Measurements from ENCODE around the gene AP1M2. TPM values are rescaled to one million over a fixed set of nuclear protein-coding genes. Genes with fewer than 3 reads are reported as not detected.

AP1M2 gene
- total RNA-seq, 1 donor from 2014 or later: 4.5 TPM

- Histone ChIP-seq H3K4me2 (ENCODE audit: low read length) (no peak overlapping the region), H3K36me3 (ENCODE audit: insufficient read depth, low read length) (no peaks in the 10 kb centered on the region), H3K27me3 (ENCODE audit: insufficient read depth, low read length) (peaks cover 10% of the 10 kb centered on the region), H4K20me1 (ENCODE audit: insufficient read depth, low read length) (no peaks in the 10 kb centered on the region), H3K4me3 (ENCODE audit: insufficient read depth, low read depth, low read length) (no peak overlapping the region), H3K9me3 (ENCODE audit: insufficient read depth, low read depth, low read length) (no peaks in the 10 kb centered on the region), H3K4me1 (ENCODE audit: insufficient read depth, low read length) (no peaks in the 10 kb centered on the region), H3K79me2 (ENCODE audit: insufficient read depth, low read length) (no peaks in the 10 kb centered on the region), H2AFZ (ENCODE audit: low read depth, low read length) (no peak overlapping the region), H3K9ac (ENCODE audit: low read length) (no peak overlapping the region), H3K27ac (ENCODE audit: low read depth, low read length) (no peak overlapping the region)
- no peak for DNase-seq (ENCODE audit: low read depth)
- Mint-ChIP-seq H3K27me3 (ENCODE audit: low read depth, unreplicated experiment) (peaks cover 24% of the 10 kb centered on the region), H3K4me1 (ENCODE audit: low read depth, unreplicated experiment) (peaks cover 2% of the 10 kb centered on the region), H3K4me3 (ENCODE audit: unreplicated experiment) (no peak overlapping the region), H3K9me3 (ENCODE audit: unreplicated experiment) (no peaks in the 10 kb centered on the region), H3K36me3 (ENCODE audit: low read depth, unreplicated experiment) (no peaks in the 10 kb centered on the region), H3K27ac (ENCODE audit: unreplicated experiment) (no peak overlapping the region)
- TF ChIP-seq CTCF (IDR thresholded peaks at IDR 0.05; ENCODE audit: insufficient read depth, low read depth, low read length): no peak
- TF ChIP-seq EZH2 (IDR thresholded peaks at IDR 0.05; ENCODE audit: insufficient read depth, low read length): no peak
- FAIRE-seq: no peak
Observed at GRCh38 chr19:10538204-10538983, 48.7 kb downstream of the AP1M2 start.

- FAIRE-seq: no peak
- no peak overlapping the region for H3K27ac ChIP-seq (ENCODE audit: low read depth, low read length)
- no peak overlapping the region for H3K4me3 ChIP-seq (ENCODE audit: insufficient read depth, low read depth, low read length)
- Mint-ChIP-seq H3K27ac (ENCODE audit: unreplicated experiment) (no peak overlapping the region), H3K4me3 (ENCODE audit: unreplicated experiment) (no peak overlapping the region), H3K27me3 (ENCODE audit: low read depth, unreplicated experiment) (peaks cover 24% of the 10 kb centered on the region), H3K9me3 (ENCODE audit: unreplicated experiment) (no peaks in the 10 kb centered on the region), H3K4me1 (ENCODE audit: low read depth, unreplicated experiment) (peaks cover 2% of the 10 kb centered on the region), H3K36me3 (ENCODE audit: low read depth, unreplicated experiment) (peaks cover under 1% of the 10 kb centered on the region)
- peaks cover 10% of the 10 kb centered on the region for H3K27me3 ChIP-seq (ENCODE audit: insufficient read depth, low read length)
- TF ChIP-seq EZH2 (IDR thresholded peaks at IDR 0.05; ENCODE audit: insufficient read depth, low read length) (no peak), CTCF (IDR thresholded peaks at IDR 0.05; ENCODE audit: insufficient read depth, low read depth, low read length) (no peak)
- no peaks in the 10 kb centered on the region for H3K4me1 ChIP-seq (ENCODE audit: insufficient read depth, low read length)
- H2AFZ ChIP-seq (ENCODE audit: low read depth, low read length): no peak overlapping the region
- H3K9me3 ChIP-seq (ENCODE audit: insufficient read depth, low read depth, low read length): no peaks in the 10 kb centered on the region
- H4K20me1 ChIP-seq (ENCODE audit: insufficient read depth, low read length): no peaks in the 10 kb centered on the region
- H3K79me2 ChIP-seq (ENCODE audit: insufficient read depth, low read length): no peaks in the 10 kb centered on the region
- no peaks in the 10 kb centered on the region for H3K36me3 ChIP-seq (ENCODE audit: insufficient read depth, low read length)
- no peak overlapping the region for H3K9ac ChIP-seq (ENCODE audit: low read length)
- no peak overlapping the region for H3K4me2 ChIP-seq (ENCODE audit: low read length)
- no peak for DNase-seq (ENCODE audit: low read depth)
Observed at GRCh38 chr19:10537668-10538067, 49.4 kb downstream of the AP1M2 start.

GRCh38 chr19:10535613-10536012, 51.5 kb downstream of the AP1M2 start:
- Mint-ChIP-seq H3K4me1 (ENCODE audit: low read depth, unreplicated experiment) (peaks cover 2% of the 10 kb centered on the region), H3K27ac (ENCODE audit: unreplicated experiment) (no peak overlapping the region), H3K9me3 (ENCODE audit: unreplicated experiment) (no peaks in the 10 kb centered on the region), H3K27me3 (ENCODE audit: low read depth, unreplicated experiment) (peaks cover 22% of the 10 kb centered on the region), H3K36me3 (ENCODE audit: low read depth, unreplicated experiment) (peaks cover 1% of the 10 kb centered on the region), H3K4me3 (ENCODE audit: unreplicated experiment) (no peak overlapping the region)
- Histone ChIP-seq H3K4me1 (ENCODE audit: insufficient read depth, low read length) (no peaks in the 10 kb centered on the region), H3K9me3 (ENCODE audit: insufficient read depth, low read depth, low read length) (no peaks in the 10 kb centered on the region), H2AFZ (ENCODE audit: low read depth, low read length) (no peak overlapping the region), H3K36me3 (ENCODE audit: insufficient read depth, low read length) (no peaks in the 10 kb centered on the region), H3K9ac (ENCODE audit: low read length) (no peak overlapping the region), H4K20me1 (ENCODE audit: insufficient read depth, low read length) (no peaks in the 10 kb centered on the region), H3K4me3 (ENCODE audit: insufficient read depth, low read depth, low read length) (no peak overlapping the region), H3K4me2 (ENCODE audit: low read length) (no peak overlapping the region), H3K27ac (ENCODE audit: low read depth, low read length) (no peak overlapping the region), H3K79me2 (ENCODE audit: insufficient read depth, low read length) (no peaks in the 10 kb centered on the region), H3K27me3 (ENCODE audit: insufficient read depth, low read length) (peaks cover 10% of the 10 kb centered on the region)
- TF ChIP-seq EZH2 (IDR thresholded peaks at IDR 0.05; ENCODE audit: insufficient read depth, low read length) (no peak), CTCF (IDR thresholded peaks at IDR 0.05; ENCODE audit: insufficient read depth, low read depth, low read length) (no peak)
- DNase-seq (ENCODE audit: low read depth) (no peak), FAIRE-seq (no peak)
